ENCODE data around the gene C1RL. TPM values are rescaled to one million over a fixed set of nuclear protein-coding genes. Genes with fewer than 3 reads are reported as not detected.
"Not testable (repeated sequence)": the region's sequence is repeated elsewhere in the genome, so short reads cannot be mapped to it uniquely, and the experiment has no call there.

The C1RL gene
- total RNA-seq, 1 experiment from 2014 or later: 2.5 TPM

GRCh38 chr12:7049445-7049951 is 59.5 kb downstream of the C1RL start:
- H3K4me3 ChIP-seq; H3K27ac ChIP-seq; DNase-seq (ENCODE audit: low read depth in 1 of 2, low spot score in 2 of 2); H3K9me3 ChIP-seq (replicated peaks); H3K4me1 ChIP-seq (replicated peaks); H3K36me3 ChIP-seq: not testable (repeated sequence)
- H3K27me3 ChIP-seq (replicated peaks): peaks cover 30% of the 10 kb centered on the region

GRCh38 chr12:7047306-7047705 is 61.7 kb downstream of the C1RL start:
- Histone ChIP-seq H3K9me3 (replicated peaks) (no peaks in the 10 kb centered on the region), H3K36me3 (no peaks in the 10 kb centered on the region), H3K27ac (no peak overlapping the region), H3K4me1 (replicated peaks) (no peaks in the 10 kb centered on the region; the same call in 1 of the 2 replicates), H3K4me3 (no peak overlapping the region), H3K27me3 (replicated peaks) (peaks cover 21% of the 10 kb centered on the region)
- no peak for DNase-seq (ENCODE audit: low read depth in 1 of 2, low spot score in 2 of 2)

GRCh38 chr12:7046383-7047105 is 62.5 kb downstream of the C1RL start:
- Histone ChIP-seq H3K9me3 (replicated peaks) (no peaks in the 10 kb centered on the region), H3K4me3 (no peak overlapping the region), H3K27ac (no peak overlapping the region), H3K36me3 (no peaks in the 10 kb centered on the region), H3K27me3 (replicated peaks) (peaks cover 14% of the 10 kb centered on the region), H3K4me1 (replicated peaks) (no peaks in the 10 kb centered on the region; the same call in 1 of the 2 replicates)
- no peak for DNase-seq (ENCODE audit: low read depth in 1 of 2, low spot score in 2 of 2)

- H3K27me3 ChIP-seq (replicated peaks): peaks cover 9% of the 10 kb centered on the region; the same call in 1 of the 2 replicates
- no peaks in the 10 kb centered on the region for H3K9me3 ChIP-seq (replicated peaks)
- no peak overlapping the region for H3K27ac ChIP-seq
- no peak for DNase-seq (ENCODE audit: low read depth in 1 of 2, low spot score in 2 of 2)
- H3K36me3 ChIP-seq: no peaks in the 10 kb centered on the region
- no peaks in the 10 kb centered on the region; the same call in 1 of the 2 replicates for H3K4me1 ChIP-seq (replicated peaks)
- H3K4me3 ChIP-seq: no peak overlapping the region
Measured at GRCh38 chr12:7045913-7046312, 63.1 kb downstream of the C1RL start.

Other genes starting within 250 kb of the C1RL start
- gene TPI1, start 241.7 kb downstream of the C1RL start, total RNA-seq (2014; rRNA removed; shearing (Covaris generic)): 1,911 and 2,129 TPM in 2 replicates
- 14.1 and 16.2 TPM in 2 replicates for gene SPSB2, start 235.9 kb downstream of the C1RL start, total RNA-seq (2014; rRNA removed; shearing (Covaris generic))
- gene LRRC23, start 204.4 kb downstream of the C1RL start, total RNA-seq (2014; rRNA removed; shearing (Covaris generic)): 12.2 and 20.0 TPM in 2 replicates
- 5.3 and 7.1 TPM in 2 replicates for gene ENO2, start 194.6 kb downstream of the C1RL start, total RNA-seq (2014; rRNA removed; shearing (Covaris generic))
- 6.0 and 7.2 TPM in 2 replicates for gene ATN1, start 181.3 kb downstream of the C1RL start, total RNA-seq (2014; rRNA removed; shearing (Covaris generic))
- gene RNU7-1, start 165.4 kb downstream of the C1RL start, total RNA-seq (2014; rRNA removed; shearing (Covaris generic)): not detected in 2 replicates
- 331 and 408 TPM in 2 replicates for gene C12orf57, start 165.2 kb downstream of the C1RL start, total RNA-seq (2014; rRNA removed; shearing (Covaris generic))
- not detected in 2 replicates for gene PTPN6, start 157.9 kb downstream of the C1RL start, total RNA-seq (2014; rRNA removed; shearing (Covaris generic))
- 254 and 334 TPM in 2 replicates for gene PHB2, start 138.6 kb downstream of the C1RL start, total RNA-seq (2014; rRNA removed; shearing (Covaris generic))
- 60.7 and 65.8 TPM in 2 replicates for gene EMG1, start 138.3 kb downstream of the C1RL start, total RNA-seq (2014; rRNA removed; shearing (Covaris generic))
- gene LPCAT3, start 90.7 kb downstream of the C1RL start, total RNA-seq (2014; rRNA removed; shearing (Covaris generic)): 8.3 and 19.2 TPM in 2 replicates
- gene C1S, start 48.5 kb downstream of the C1RL start, total RNA-seq (2014; rRNA removed; shearing (Covaris generic)): 21.2 and 35.0 TPM in 2 replicates
- 36.1 and 45.7 TPM in 2 replicates for gene C1R, start 16.8 kb downstream of the C1RL start, total RNA-seq (2014; rRNA removed; shearing (Covaris generic))
- gene RBP5, start 19.7 kb upstream of the C1RL start, total RNA-seq (2014; rRNA removed; shearing (Covaris generic)): not detected in 2 replicates
- 0.82 TPM in 1 of 2 replicates, not detected in the other for gene CLSTN3, start 21.2 kb upstream of the C1RL start, total RNA-seq (2014; rRNA removed; shearing (Covaris generic))
- 18.7 and 24.8 TPM in 2 replicates for gene PEX5, start 80.5 kb upstream of the C1RL start, total RNA-seq (2014; rRNA removed; shearing (Covaris generic))
- gene ACSM4, start 194.9 kb upstream of the C1RL start, total RNA-seq (2014; rRNA removed; shearing (Covaris generic)): not detected in 2 replicates